GM18870 (cell line): ENCODE results near the gene RENBP.

Experiments used
- ATAC-seq: cut with Tn5 transposase; IDR thresholded peaks from one replicate; pipeline ENCODE4 v1.9.1; 2021; ENCODE audit warnings: moderate library complexity; ENCODE audit not compliant: unreplicated experiment

RENBP gene

GRCh38 chrX:153954558-153955227 lies 10.2 kb upstream of the RENBP start:
- no peak for ATAC-seq

- no peak for ATAC-seq
Observed at GRCh38 chrX:153953892-153954557, 9.6 kb upstream of the RENBP start.

- no peak for ATAC-seq
Observed at GRCh38 chrX:153953342-153953830, 8.9 kb upstream of the RENBP start.

DNA sequence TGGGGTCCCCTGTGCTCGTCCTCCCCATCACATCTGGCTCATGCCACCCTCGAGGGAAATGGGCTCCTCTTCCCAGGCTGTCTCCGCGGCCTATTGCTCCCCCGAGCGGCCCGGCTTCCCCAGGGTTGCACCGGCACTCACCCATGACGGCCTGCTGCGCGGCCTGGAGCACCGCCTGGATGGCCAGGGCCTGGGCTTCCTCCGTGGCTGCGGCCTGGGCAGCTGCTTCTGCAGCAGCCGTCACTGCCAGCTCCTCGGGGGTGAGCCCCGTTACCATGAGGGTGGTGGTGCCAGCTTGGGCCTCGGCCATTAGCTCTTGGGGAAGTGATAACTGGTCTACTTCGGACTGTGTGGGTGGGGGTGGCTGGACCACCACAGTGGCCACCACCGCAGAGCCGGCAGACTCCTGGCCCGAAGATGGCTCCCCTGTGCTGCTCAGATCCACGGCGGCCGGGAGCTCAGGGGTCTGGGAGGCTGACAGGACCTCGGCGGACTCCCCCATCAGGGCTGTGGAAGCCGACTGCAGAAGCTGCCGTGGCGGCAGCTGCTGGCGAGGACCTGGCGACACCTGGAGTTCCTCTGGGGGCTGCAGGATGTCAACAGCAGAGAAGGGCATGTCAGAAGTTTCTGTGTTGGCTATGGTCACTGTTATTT lies 8.1 kb upstream of the RENBP start:
- ATAC-seq: no peak

DNA sequence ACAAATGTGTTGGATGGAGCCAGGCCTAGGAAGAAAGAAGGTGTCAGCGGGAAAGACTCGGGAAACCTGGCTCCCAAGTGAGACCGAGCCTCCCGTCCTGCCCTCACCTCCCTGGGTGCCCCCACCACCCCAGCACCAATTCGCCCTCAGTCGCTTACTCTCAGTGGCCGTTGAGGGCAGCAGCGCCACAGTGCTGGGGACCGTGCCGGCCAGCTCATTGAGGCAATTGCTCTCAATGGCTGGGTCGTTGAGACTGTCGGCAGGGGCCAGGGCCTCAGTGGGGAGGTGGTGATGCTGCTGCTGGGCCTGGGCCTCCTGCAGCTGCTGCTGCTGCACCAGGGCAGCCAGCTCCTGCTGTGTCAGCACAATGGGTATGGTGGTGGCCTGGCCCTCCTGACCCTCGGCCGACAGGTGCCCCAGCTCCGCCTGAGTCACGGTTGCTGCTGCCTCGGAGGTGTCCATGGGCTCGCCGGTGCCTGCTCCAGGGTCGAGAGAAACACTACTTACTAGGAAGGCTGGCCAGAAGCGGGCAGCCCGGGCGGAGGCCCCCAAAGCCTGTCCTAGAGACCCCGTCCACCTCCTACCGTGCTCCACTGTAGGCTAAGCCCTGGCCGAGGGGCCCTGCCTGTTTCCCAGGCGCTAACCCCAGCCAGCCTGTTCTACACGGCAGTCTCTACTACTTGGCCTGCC lies 7.4 kb upstream of the RENBP start:
- no peak for ATAC-seq

GRCh38 chrX:153950127-153950526 lies 5.7 kb upstream of the RENBP start:
- no peak for ATAC-seq

- ATAC-seq: no peak
Observed at GRCh38 chrX:153948847-153949805, 4.7 kb upstream of the RENBP start.

DNA sequence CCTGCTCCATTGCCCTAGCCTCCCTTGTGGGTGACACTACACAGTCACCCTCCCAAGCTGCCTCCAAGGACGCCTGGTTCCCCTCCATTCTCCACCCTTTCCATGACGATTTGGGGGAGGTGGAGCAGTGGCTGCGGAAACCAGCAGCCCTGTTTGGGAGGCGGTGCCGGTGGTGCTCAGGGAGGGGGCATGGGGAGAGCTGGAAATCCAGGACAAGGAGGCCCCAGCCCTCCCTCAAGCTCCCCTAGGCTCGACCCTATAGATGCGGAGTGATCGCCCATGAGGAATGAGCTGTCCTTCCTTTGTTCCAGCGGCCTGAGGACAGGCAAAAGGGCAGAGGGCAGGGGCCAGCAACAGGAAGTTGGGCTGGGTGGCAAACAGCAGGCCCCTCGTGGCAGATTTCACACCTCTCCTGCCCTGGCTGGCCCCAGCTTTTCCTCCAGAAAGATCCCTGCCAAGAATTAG lies 3.6 kb upstream of the RENBP start:
- no peak for ATAC-seq

GRCh38 chrX:153947009-153947769 lies 2.7 kb upstream of the RENBP start:
- peak; percentile 63 for ATAC-seq

DNA sequence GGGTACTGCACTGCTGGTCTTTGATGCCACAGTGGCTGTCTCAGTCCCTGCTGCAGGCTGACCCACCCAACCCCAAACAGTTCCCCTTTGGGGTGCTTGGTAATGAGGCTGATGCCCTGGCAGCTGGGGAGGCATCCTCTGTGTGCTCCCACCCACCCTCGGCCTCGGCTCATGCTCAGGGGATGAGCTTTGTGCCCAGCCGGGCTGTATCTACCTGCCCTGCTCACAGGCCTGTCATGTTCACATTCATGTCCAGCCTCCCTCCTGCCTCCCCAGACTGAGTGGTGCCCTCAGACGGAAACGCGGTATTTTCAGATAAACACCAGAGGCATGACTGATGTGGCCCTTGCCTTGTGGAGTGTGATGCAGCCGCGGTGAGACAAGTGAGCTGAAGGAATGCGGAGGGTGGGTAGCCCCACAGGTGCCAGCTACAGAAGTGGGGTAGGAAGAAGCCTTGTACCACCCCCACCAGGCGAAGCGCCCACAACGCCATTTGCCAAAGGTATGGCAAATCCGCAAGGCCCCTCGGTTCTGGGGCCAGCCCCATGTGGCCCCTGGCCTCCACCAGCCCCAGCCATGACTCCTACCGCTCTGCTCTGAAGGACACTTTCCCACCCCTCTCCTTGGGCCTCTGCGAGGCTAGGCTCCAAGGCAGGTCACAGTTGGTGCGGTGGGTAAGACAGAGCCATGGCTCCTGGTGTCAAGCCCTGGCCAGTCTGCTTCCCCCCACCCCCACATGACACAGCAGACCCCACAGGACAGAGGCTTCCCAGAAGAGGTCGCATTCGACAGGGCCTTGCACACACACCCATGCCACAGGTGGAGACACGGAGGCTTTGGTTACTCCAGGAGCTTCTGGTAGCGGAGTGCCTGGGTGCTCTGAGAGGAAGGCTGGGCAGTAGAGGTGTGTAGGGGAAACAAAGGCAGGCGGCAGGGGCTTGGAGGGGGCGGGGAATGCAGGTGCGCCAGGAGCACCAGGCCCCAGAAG lies 1.8 kb upstream of the RENBP start:
- ATAC-seq: no peak

DNA sequence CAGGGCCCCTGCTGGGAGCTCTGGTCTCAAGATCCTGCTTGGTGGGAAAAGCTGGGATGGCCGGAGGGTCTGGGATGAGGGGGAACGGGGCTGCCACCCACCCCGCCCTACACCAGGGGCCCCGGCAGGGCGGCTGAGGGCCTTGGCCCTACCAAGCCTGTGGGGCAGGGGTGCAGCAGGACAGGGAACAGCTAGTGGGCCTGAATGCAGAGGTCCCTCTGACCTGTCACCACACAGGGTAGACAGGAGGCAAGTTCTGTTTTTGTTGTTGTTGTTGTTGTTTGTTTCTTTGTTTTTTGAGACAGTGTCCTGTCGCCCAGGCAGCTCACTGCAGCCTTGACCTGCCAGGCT lies 332 bp upstream of the RENBP start:
- no peak for ATAC-seq

DNA sequence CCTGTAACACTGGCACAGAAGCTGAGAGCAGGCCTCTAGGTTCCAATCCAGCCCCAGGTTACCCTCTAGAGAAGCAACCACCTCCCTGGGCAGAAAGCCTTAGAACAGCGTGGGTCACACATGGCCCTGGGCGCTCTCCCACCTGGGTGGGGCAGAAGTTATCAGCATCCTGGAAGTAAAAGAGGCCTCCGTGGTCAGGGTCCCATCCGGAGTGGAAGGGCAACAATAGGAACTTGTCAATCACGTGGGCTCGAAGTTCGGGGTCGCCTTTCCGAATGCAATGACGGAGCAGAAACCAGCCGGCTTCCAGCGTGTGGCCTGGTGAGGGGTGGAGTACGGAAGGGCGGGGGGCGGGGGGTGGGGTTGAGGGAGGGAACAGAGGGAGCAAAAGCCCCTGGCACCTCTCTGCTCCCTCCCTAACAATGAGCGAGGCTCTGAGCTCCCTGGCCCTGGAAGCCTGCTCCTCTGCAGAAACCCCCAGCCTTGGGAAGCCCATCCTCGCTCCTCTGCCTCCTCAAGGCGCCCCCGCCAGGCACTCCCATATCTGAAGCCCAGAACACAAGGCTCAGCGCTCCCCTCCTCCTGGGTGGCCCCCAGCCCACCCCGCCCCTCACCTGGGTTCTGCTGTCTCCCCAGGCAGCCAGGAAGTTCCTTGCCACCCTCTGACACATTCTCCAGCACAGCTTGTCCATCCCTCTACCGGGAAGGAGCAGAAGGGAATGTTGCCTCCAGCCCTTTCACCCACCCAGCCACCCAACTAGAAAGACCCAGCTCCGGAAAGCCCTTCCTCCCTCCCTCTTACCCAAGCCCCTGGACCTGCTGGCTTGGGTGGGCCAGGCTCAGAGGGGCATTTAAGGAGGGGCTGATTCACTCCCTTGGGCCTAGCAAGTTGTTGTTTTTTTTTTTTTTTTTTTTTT lies 2.8 kb downstream of the RENBP start:
- ATAC-seq: no peak

GRCh38 chrX:153939573-153939972 lies 4.9 kb downstream of the RENBP start:
- no peak for ATAC-seq

DNA sequence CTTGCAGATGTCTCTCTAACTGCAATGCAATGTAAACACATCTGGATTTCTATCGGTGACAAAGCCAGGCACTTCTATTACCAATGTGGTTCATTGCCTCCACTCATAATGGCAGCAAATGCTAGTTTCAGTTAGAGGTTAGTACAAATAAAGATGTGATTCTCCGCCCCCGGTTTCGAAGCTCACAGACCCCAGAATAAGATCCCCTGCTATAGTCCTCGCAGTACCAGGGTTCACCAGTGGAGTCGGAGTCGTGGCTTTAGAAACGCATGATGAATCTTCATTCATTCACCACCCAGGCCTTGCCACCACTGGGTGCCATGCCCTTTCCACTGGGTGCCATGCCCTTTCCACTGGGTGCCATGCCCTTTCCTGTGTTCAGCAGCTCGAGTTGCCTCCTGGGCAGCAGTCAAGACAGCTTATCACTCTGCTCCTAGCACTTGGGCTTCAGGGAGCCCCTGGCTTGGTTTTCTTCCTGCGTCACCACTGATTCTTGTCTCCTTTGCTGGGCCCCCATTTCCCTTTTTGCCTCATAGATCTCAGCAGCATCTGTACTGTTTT lies 6.1 kb downstream of the RENBP start:
- no peak for ATAC-seq

GRCh38 chrX:153937056-153937455 lies 7.4 kb downstream of the RENBP start:
- ATAC-seq: no peak

DNA sequence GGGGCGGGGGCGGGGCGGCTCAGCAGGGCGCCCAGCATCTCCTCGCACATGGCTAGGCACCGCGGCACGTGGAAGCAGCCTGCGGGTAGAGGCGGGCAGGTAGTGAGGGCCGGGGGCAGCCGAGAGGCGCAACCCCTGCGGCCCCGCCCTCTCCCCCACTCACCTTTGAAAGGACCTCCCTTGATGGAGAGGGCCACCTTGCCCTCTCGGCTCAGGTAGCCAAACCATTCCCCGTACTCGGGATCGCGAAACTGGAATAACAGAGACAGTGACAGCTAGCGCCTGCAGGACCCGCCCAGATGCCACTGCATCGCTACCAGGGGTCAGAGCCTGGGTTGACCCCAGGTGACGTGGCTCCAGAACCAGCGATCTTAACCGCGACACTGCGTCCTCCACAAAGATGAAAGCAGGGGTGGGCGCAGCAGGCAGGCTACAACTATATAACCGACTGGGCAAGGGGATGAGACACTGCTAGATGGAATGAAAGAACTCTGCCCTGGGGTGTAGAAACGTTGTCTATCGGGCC lies 9.1 kb downstream of the RENBP start:
- no peak for ATAC-seq
